HG02642 (cell line): ENCODE results near the gene RNF112.
A peak's percentile ranks its signal among the peaks of the same experiment; 100 is the strongest.

Source experiments
- ATAC-seq: cut with Tn5 transposase; IDR thresholded peaks from one replicate; pipeline ENCODE4 v1.9.1; 2021; ENCODE audit warnings: mild to moderate bottlenecking; ENCODE audit not compliant: unreplicated experiment, poor library complexity

Gene RNF112, protein sequence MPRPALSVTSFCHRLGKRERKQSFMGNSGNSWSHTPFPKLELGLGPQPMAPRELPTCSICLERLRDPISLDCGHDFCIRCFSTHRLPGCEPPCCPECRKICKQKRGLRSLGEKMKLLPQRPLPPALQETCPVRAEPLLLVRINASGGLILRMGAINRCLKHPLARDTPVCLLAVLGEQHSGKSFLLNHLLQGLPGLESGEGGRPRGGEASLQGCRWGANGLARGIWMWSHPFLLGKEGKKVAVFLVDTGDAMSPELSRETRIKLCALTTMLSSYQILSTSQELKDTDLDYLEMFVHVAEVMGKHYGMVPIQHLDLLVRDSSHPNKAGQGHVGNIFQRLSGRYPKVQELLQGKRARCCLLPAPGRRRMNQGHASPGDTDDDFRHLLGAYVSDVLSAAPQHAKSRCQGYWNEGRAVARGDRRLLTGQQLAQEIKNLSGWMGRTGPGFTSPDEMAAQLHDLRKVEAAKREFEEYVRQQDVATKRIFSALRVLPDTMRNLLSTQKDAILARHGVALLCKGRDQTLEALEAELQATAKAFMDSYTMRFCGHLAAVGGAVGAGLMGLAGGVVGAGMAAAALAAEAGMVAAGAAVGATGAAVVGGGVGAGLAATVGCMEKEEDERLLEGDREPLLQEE

DNA sequence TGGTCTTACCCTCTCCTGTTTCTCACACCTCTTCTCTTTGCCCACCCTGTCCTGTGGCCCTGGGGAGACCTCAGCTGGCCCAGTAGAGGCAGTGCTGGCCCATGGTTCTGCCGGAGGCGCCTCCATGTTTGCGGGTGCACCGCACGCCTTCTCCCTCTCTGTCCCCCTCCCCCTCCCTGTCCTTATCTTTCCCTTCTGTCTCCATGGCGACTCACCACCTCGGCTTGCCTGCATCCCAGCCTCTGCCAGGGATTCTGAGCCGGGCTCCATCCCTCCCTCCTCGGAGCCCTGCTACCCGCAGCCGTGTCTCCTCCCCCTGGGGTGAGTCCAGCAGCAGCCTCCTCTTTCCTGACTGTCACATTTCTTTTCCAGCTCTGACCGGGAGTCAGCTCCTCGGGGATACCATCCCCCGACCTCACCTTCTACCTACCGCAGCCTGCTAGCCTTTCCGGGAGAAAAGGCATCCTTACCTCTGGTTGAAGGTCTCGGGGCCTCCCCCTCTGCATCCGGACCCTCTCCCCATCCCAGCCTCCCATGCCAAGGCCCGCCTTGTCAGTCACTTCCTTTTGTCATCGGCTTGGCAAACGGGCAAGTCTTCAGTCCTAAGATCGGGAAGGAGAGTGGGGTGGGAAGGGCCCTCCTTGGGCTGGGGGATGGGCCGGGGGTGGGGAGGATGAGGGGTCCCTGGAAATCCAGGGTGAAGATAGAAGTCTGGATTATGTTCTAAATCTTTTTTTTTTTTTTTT is at the start of gene RNF112:
Gene RNF112 (plus strand): TSS at position 358 of the 746 bp plus-strand sequence. CDS start 177 bp downstream, at position 535.
- no peak for ATAC-seq

DNA sequence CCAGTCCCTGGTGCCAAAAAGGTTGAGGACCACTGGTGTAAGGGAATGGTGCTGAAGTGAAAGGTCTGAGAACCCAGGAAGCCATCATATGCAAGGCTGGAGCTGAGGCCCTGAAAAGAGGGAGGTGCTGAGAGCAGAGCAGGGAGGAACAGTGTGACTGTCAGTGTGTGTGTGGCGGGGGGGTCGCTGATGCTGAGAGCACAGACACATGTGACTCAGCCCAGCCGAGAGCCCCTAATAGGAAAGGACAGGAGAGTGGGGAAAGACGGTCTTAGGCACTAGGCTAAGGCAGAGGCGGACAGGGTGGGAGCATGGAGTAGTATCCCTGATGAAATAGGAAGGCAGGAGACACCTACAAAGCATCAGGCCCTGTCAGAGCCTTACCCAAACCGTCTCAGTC is 49.7 kb upstream of the RNF112 start:
- no peak for ATAC-seq

DNA sequence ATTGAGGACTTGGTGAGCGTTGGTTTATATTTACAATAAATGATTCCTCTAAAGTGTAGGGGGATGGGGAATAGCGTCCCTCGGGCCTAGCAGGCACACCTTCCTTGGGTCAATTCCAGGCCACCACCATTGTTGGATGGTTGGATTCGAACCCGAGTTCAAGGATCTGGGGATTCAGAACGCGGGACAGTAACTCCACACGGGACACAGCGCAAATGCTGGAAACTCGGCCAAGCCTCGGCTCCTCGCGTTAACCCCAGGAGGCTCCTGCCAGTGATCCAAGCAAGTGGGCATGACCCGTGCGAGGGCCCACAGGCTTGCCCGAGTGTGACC is 49.1 kb upstream of the RNF112 start:
- no peak for ATAC-seq

DNA sequence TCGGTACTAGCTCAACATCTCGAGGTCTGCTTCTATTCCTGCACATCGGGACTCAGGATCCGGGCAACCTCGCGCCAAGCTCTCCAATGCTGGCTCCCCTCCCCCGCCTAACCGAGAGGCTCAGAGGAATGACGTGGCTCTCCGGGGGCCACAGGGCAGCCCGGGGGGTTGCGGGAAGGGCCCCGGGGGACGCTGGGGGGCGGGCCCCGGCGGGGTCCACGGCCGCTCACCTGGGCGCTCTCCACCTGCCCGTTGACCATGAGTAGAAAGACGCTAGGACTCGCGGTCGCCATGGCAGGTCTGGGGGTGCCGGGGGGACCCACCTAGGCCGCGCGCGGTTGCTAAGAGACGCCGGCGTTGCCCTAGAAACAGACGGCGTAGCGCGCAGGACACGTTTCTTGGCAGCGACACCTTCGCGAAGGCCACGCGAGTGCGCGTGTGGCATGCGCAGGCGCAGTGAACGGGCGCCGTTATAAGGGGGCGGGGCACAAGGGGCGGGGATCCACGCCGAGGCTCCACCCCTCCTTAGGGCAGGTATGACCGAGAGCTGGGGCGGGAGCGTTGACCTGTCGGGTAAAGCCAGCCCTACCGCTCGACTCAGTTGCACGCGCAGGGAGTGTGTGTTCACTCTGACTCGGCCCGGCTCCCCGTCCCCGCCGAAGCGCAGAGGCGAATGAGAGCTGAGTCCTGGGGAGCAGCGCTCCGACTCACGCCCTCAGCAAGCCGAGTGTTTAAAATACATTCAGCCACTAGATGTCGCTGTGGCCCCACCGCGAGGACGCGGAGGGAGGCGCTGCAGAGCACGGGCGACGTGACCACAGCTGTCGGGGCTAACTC is 48.5 kb upstream of the RNF112 start, which contains the start of gene B9D1:
Gene B9D1 (minus strand): TSS at position 447 of the 837 bp plus-strand sequence. CDS start 154 bp downstream, at position 293.
- peak; percentile 85 for ATAC-seq

DNA sequence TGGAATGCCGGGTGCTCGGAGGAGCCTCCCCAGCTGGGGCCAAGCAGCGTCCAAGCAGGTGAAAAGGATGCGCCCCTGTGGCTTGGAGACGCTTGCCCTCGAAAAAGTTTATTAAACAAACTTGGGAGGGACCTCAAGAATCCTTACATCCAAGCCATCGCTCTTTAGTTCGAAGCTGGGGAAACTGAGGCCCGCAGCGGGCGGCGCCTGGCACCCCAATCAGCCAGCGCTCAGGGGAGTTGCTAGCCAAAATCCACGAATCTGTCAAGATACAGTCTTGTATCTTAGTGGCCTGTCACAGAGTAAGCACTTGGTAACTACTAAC is 48.0 kb upstream of the RNF112 start:
- ATAC-seq: no peak

DNA sequence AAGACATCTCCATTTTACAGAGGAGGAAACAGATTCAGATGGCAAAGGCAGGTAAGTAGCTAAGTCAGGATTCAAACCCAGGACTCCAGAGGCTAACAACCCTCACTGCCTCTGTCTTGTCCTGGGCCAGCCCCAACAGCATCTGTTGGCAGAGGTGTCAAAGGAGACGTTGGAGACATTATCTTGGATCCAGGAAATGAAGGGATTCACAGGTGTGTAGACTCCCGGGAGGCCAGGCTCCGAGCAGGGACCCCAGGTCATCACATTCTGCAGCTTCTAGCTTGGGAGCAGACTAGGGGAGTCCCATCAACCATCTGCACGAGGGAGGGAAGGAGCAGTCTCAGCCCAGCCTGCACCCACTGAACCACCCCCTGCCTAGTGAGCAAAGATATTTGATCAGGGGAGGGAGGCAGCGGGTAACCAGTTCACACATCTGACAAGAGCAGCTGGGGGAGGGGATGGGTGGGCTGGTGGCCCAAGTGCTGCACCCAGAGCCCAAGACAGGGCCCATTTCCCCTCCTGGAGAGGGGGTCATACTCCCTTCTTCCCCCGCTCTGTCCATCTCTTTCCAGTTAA is 47.5 kb upstream of the RNF112 start:
- ATAC-seq: no peak

DNA sequence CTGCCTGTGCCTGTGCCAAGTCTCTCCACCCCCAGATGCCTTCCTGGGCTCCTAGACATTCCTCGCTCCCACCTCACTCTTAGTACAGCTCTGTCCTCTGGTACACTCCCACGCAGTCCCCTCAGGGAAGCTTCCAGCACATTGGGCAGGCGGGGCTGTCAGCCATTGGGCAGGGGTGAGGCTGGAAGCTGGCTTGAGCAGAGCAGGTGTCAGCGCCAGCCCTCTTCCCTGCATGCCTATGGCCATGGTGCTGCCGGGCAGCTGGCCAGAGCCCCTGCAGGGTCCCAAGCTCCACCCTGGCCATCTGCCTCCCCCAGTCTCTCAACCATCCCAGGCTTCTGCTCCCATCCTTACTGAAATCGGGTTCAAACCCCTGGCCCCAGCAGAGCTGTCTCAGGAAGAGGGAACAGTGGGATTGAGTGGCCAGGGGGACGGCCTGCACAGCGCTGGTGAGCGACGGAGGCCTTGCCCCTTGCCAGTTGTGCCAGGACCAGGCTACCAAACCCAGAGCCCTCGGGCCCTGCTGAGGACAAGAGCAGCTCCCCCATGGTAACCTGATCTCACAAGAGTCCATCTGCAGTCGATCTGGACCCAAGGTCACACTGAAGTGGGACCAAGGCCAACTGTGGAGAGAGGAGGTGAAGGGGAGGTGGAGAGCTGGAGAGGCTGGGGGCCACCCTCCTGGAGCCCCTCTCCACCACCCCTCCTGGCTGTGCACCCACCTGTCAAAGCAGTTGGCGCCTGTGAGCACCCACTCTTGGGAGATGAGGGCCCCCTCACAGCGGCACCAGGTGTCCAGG is 46.1 kb upstream of the RNF112 start:
- no peak for ATAC-seq

DNA sequence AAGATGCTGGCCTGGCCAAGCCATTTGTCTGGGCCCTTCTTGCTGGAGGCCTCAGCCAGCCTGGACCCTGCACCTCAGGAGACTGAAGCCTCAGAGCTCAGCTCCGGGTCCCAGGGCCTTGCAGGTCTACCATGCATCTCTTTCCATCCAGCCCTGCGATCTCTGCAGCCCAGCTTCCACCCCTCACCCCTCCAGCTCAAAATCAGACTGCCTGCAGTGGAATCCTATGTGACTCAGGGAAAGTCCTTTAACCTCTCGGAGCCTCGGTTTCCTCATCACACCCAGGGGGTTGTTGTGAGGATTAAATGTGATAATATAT is 45.6 kb upstream of the RNF112 start:
- ATAC-seq: no peak

DNA sequence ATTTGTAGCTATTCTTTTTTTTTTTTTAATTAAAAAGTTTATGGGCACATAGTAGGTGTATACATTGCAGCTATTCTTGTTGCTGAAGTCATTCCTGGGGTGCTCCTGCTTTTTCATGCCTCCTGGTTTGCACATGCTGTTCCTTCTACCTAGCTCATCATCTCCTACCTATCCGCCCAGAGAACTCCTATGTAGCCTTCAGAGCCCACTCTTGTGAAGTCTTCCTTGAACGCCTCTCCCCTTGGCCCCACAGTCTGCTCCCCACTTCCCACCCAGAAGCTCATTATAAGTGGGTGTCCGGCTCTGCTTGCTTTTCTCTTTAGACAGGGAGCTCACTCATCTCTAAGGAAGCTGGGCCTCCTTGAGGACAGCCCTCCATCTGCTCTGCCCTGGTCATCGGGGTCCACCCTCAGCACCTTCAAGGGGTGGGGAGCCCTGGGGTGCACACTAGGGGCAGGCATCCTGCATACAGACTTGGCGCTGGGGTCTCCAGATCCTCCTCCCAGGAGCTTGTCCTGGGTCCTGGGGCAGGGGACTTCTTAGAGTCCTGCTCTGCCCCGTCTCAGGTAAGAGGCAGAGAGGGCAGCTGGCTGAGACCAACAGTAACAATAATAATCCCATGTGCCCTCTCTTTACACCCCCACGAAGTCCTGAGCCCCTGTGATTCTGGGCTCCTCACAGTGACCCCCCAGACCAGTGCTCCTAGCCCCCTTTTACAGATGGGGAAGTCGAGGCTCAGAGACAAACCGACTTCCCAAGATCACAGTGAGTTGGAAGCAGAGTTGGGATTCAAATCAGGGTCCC is 45.0 kb upstream of the RNF112 start:
- no peak for ATAC-seq

DNA sequence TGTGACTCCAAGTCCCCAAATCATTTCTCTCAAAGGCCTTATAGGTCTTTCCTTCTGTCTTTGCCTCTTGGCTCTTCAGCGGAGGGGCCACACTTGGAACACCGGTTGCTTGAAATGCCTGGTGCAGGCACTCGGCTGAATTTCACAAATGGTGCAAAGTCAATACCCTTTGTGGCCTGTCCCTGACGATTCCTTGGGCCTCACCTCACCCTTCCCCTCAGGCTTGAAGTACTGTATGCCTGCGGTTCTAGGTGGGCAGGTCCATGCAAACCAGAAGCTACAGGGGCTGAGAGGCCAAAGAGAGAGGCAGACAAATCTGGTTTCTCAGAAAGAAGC is 44.4 kb upstream of the RNF112 start:
- no peak for ATAC-seq

DNA sequence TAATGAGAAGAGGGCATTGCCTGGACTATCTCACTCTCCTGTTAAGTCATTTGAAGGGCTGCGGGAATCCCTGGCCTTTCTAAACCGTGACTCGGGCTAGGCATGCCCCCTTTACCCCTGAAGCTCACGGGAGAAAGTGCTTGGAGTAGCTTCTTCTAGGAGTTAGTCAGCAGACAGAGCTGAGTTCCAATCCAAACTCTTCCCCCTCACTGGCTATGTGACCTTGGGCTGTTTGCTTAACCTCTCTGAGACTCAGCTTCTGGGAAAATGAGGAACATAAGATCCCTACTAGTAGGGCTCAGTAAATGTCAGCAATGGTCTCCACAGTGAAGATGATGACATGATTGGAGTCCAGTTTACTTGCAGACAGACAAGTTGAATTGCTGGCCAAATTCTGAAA is 42.8 kb upstream of the RNF112 start:
- no peak for ATAC-seq

DNA sequence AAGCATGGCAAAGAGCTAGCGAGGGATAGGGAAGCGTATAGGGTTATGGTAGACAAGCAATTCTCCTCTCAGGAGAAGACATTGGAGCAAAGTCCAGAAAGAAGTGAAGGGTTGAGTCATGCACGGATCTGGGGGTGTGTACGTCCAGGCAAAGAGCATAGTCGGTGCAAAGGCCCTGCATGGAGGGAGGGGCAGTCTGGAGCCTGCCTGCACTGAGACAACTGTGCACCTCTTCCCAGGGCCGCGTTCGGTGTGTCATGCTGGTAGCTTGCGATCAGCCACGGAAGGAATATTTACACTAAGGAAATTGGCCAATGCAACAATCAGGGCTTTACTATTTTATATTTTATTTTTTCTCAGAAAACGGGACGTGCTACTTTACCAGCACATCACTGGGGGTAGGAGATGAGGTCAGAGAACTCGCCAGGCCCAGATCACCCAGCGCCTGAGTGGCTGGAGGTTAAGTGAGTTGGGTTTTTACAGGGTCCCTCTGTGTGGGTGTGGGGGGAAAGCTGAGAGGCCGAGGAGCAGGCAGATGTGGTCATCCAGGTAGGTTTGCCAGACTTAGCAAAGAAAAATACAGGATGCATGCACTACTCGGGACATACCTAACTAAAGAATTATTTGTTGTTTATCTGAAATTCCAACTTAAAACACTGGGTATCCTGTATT is 41.8 kb upstream of the RNF112 start:
- no peak for ATAC-seq

DNA sequence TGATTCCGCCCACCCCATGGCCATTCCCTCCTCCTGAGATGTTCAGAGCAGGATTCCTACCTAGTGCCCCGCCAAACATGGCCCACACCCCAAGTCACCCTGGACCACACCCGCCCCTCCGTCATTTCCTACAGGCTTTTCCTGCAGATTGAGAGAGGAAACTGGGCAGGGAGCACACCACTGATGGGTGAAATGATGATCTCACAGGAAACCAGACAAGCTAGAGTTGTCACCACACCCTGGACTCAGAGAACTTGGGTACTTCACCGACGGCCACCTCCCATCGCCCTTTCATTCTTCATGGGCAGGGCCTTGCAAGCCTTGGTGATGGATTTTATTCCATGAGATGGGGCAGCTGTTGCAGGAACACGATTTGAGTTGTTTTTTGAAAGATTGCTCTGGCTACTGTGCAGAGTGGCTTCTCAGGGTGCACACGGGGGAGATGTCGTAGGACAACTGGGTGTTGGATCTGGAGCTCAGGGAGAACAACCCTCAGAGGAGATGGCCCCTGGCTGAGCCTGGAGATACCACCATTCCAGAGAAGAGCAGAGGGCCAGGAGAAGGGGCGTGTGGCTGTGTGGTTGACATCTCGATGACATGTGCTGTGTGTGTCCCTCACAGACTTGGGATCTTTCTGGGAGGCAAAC is 41.1 kb upstream of the RNF112 start:
- ATAC-seq: no peak

DNA sequence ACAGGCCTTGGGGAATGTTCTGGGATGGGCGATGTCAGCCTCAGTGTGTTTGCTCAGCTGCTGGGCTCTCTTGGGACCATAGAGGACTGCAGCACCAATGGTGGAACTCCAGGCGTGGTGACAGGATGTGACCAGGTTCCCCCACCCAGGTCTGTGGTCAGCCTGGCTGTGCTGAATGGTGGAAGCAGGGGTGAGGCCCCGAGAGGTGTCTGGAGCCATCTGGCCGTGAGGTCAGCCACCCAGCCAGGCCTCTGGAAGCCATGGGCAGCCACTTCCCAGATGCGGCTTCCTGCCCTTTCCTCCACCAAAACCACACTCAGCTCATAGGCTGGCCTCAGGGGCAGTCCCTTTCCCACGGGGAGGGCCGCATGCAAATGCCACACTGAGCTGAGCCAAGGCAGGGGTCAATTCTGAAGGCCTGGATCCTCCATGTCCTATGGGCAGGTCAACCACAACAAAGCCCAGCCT is 40.5 kb upstream of the RNF112 start:
- ATAC-seq: peak; percentile 43

DNA sequence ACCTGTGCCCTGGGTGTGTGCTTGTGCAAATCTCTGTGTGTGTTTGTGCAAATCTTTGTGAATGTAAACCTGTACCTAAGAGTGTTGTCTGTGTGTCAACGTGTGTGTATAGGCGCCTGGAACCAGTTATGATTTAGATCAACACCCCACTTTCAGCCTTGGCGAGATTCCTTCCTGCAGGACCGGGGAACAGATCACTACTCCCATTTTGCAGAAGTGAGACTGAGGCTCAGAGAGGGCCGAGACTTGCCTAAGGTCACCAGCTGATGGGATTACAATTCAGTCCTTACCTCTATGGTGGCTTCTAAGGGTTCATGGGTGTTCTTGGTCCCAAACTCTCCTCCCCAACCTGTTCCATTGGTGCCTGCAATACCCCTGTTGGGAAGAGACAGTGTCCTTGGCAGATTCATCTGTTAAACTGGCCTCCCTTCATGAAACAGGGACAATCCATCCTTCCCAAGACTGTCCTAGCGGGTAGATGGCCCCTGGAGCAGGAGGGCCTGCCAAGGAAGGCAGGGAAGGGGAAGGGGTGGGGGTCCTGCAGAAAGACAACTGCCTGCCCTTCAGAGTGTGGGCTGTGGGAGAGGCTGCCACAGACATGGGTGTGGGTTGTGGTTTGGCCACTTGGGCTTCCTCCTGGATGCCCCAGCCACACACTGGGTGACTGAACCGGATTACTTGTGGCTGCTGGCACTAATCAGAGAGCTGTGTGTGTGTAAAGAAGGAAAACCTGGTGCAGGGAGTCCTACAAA is 39.6 kb upstream of the RNF112 start:
- no peak for ATAC-seq

DNA sequence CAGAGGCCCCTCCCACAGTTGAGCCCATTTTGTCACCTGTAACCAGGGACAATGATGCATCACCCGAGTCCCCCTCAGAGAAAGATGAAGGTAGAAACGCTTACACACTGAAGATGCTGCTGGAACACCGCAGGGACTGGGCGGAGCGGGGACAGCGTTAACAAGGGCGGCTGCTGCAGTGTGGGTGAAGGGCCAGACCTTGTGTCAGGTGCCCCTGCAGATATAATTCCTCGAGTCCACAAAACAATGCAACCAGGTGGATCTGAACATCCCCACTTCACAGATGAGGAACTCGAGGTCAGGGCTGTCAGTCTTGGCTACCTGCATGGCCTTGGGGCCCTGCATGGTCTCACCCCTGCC is 39.0 kb upstream of the RNF112 start:
- no peak for ATAC-seq

DNA sequence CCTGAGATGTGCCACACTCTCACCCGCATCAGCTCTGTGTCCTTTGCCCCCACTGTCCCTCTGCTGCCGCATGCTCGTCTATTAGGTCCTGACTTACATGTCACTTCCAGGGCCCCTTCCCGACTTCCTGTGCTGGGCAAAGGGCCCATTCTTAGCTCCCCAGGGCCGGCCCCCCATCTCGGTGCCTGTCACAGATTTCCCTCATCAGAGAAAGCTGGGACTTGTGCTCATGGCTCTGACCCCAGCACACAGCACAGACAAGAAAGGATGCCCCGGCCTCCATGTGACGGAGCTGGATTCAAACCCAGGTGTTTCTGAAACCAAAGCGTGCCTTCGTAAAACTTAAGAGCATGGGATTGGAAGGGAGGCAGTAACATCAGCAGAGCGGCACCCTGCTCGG is 38.6 kb upstream of the RNF112 start:
- ATAC-seq: no peak
